ENCODE measurements around the gene SARS2. TPM values are rescaled to one million over a fixed set of nuclear protein-coding genes. Genes with fewer than 3 reads are reported as not detected.
A peak's percentile ranks its signal among the peaks of the same experiment; 100 is the strongest.
"Not testable (repeated sequence)": the region's sequence is repeated elsewhere in the genome, so short reads cannot be mapped to it uniquely, and the experiment has no call there.

SARS2 gene
- total RNA-seq (2014; rRNA removed; shearing (Covaris generic)) = 11.5 and 17.3 TPM in 2 replicates

GRCh38 chr19:38929929-38930775 is at the start of gene SARS2:
SARS2 (minus strand) TSS chr19:38930763; CDS start chr19:38930736, 27 bp downstream.
- peak; percentile 92 for DNase-seq (ENCODE audit: low read depth)

- DNase-seq (ENCODE audit: low read depth) = no peak
Measured at GRCh38 chr19:38979812-38980211, 49.2 kb upstream of the SARS2 start.

GRCh38 chr19:38978326-38978689 is 47.7 kb upstream of the SARS2 start:
- no peak for DNase-seq (ENCODE audit: low read depth)

- DNase-seq (ENCODE audit: low read depth) = peak; percentile 42
Measured at GRCh38 chr19:38977445-38978325, 47.1 kb upstream of the SARS2 start.

- peak; percentile 39 for DNase-seq (ENCODE audit: low read depth)
Measured at GRCh38 chr19:38975861-38976271, 45.3 kb upstream of the SARS2 start.

GRCh38 chr19:38975214-38975860 is 44.8 kb upstream of the SARS2 start, which contains the start of gene FBXO17:
FBXO17 (minus strand) TSS chr19:38975742; CDS start chr19:38950319, 25,423 bp downstream.
- DNase-seq (ENCODE audit: low read depth) = peak; percentile 72

GRCh38 chr19:38974624-38975213 is 44.2 kb upstream of the SARS2 start:
- no peak for DNase-seq (ENCODE audit: low read depth)

- no peak for DNase-seq (ENCODE audit: low read depth)
Measured at GRCh38 chr19:38971672-38972071, 41.1 kb upstream of the SARS2 start.

GRCh38 chr19:38970664-38971532 is 40.3 kb upstream of the SARS2 start:
- no peak for DNase-seq (ENCODE audit: low read depth)

- DNase-seq (ENCODE audit: low read depth) = not testable (repeated sequence)
Measured at GRCh38 chr19:38966149-38966548, 35.6 kb upstream of the SARS2 start.

- DNase-seq (ENCODE audit: low read depth) = no peak
Measured at GRCh38 chr19:38964738-38965137, 34.2 kb upstream of the SARS2 start.

- no peak for DNase-seq (ENCODE audit: low read depth)
Measured at GRCh38 chr19:38959618-38960017, 29.1 kb upstream of the SARS2 start.

GRCh38 chr19:38958301-38958700 is 27.7 kb upstream of the SARS2 start:
- DNase-seq (ENCODE audit: low read depth) = no peak

- no peak for DNase-seq (ENCODE audit: low read depth)
Measured at GRCh38 chr19:38956264-38956663, 25.7 kb upstream of the SARS2 start.

- no peak for DNase-seq (ENCODE audit: low read depth)
Measured at GRCh38 chr19:38953677-38954076, 23.1 kb upstream of the SARS2 start.

- DNase-seq (ENCODE audit: low read depth) = no peak
Measured at GRCh38 chr19:38952395-38953165, 22.0 kb upstream of the SARS2 start.

- DNase-seq (ENCODE audit: low read depth) = no peak
Measured at GRCh38 chr19:38951187-38951586, 20.6 kb upstream of the SARS2 start.

- peak; percentile 67 for DNase-seq (ENCODE audit: low read depth)
Measured at GRCh38 chr19:38949580-38950367, 19.2 kb upstream of the SARS2 start.

All from RPMI7951 (cell line).